ENCODE data around the gene PPHLN1. TPM values are rescaled to one million over a fixed set of nuclear protein-coding genes. Genes with fewer than 3 reads are reported as not detected.

The PPHLN1 gene
- total and polyA plus RNA-seq, 2 donors (not counting 1 experiment from before 2014, with no cell fraction given): 48.8 to 104 TPM

DNA sequence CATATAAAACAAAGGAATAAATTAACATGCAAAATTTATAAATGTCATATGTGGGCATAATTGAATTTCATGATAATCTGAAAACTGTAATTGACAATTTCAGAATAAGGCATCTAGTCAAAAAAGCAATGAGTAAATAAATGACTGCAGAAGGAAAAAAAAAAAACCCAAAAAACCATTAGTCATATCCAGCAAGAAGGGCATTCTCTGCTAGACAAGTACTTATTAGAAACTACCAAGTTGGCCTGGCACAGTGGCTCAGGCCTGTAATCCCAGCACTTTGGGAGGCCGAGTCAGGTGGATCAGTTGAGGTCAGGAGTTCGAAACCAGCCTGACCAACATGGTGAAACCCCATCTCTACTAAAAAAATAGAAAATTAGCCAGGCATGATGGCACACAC, 17.6 kb upstream of the PPHLN1 start:
- no peaks in the 10 kb centered on the region for H3K4me1 Mint-ChIP-seq
- no peaks in the 10 kb centered on the region for H3K79me2 ChIP-seq (ENCODE audit: control insufficient read depth, insufficient read depth, low read length)
- no peaks in the 10 kb centered on the region for H3K9me3 ChIP-seq (ENCODE audit: control extremely low read depth in 1 of 3, control insufficient read depth in 2 of 3, insufficient read depth in 1 of 3, low read length in 2 of 3)
- H3K9me3 Mint-ChIP-seq (ENCODE audit: insufficient read depth): no peaks in the 10 kb centered on the region
- no peak overlapping the region for H3K27ac Mint-ChIP-seq
- H3K4me3 Mint-ChIP-seq: no peak overlapping the region
- POLR2A ChIA-PET: no interaction called here
- CTCF ChIA-PET: no interaction called here
- intact Hi-C loops (cut with micrococcal nuclease): no loop called here
- no peaks in the 10 kb centered on the region for H3K27me3 ChIP-seq (replicated peaks in 1 of 4; ENCODE audit: control extremely low read depth in 1 of 4, control insufficient read depth in 3 of 4, insufficient read depth in 4 of 4, low read length in 3 of 4)
- no peak overlapping the region for H3K4me2 ChIP-seq (replicated peaks; ENCODE audit: low read depth, low read length, poor library complexity, severe bottlenecking)
- WGBS (ENCODE audit: insufficient coverage): 100% methylated on average over 1 of the region's 2 CpGs
- H3K36me3 ChIP-seq (replicated peaks in 1 of 2; ENCODE audit: control extremely low read depth in 1 of 2, control insufficient read depth in 1 of 2, extremely low read depth in 1 of 2, insufficient read depth in 2 of 2, low read length in 1 of 2): peaks cover 0 to 11% of the 10 kb centered on the region in 2 experiments
- H4K20me1 ChIP-seq (ENCODE audit: control insufficient read depth, insufficient read depth, low read length, poor library complexity, severe bottlenecking): no peaks in the 10 kb centered on the region
- no peak for ATAC-seq (ENCODE audit: low read depth)
- no peak for TF ChIP-seq EZH2 (IDR thresholded peaks at IDR 0.05; ENCODE audit: borderline replicate concordance, insufficient read depth, low read depth, low read length, poor library complexity, severe bottlenecking)
- TF ChIP-seq, protein P1, sequence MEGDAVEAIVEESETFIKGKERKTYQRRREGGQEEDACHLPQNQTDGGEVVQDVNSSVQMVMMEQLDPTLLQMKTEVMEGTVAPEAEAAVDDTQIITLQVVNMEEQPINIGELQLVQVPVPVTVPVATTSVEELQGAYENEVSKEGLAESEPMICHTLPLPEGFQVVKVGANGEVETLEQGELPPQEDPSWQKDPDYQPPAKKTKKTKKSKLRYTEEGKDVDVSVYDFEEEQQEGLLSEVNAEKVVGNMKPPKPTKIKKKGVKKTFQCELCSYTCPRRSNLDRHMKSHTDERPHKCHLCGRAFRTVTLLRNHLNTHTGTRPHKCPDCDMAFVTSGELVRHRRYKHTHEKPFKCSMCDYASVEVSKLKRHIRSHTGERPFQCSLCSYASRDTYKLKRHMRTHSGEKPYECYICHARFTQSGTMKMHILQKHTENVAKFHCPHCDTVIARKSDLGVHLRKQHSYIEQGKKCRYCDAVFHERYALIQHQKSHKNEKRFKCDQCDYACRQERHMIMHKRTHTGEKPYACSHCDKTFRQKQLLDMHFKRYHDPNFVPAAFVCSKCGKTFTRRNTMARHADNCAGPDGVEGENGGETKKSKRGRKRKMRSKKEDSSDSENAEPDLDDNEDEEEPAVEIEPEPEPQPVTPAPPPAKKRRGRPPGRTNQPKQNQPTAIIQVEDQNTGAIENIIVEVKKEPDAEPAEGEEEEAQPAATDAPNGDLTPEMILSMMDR (IDR thresholded peaks at IDR 0.05): no peak
- no peak overlapping the region for H3K4me3 ChIP-seq (ENCODE audit: control extremely low read depth in 1 of 5, extremely low read depth in 1 of 5, insufficient read depth in 1 of 5, low read depth in 2 of 5, low read length in 4 of 5)
- DNase-seq: no peak
- H3K27me3 Mint-ChIP-seq: no peaks in the 10 kb centered on the region
- H3K27ac ChIP-seq (ENCODE audit: low read length in 2 of 2): no peak overlapping the region
- no peak overlapping the region for H2AFZ ChIP-seq (ENCODE audit: insufficient read depth, low read depth, low read length, poor library complexity, severe bottlenecking)
- H3K9ac ChIP-seq (ENCODE audit: low read length): no peak overlapping the region
- no peaks in the 10 kb centered on the region for H3K4me1 ChIP-seq (ENCODE audit: control insufficient read depth in 2 of 2, insufficient read depth in 2 of 2, low read length in 2 of 2)

DNA sequence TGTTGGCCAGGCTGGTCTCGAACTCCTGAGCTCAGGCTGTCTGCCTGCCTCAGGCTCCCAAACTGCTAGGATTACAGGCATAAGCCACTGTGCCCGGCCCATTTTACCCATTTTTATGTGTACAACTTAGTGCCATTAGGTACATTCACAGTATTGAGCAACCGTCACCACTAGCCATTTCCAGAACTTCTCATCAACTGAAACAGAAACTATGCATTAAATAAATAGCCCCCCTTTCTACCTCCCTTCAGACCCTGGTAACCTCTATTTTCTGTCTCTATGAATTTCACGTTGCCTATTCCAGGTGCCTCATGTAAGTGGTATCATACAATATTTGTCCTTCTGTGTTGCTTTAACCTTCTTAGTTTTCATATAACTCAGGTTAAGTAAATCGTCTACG, 16.0 kb upstream of the PPHLN1 start:
- H3K36me3 ChIP-seq (replicated peaks in 1 of 2; ENCODE audit: control extremely low read depth in 1 of 2, control insufficient read depth in 1 of 2, extremely low read depth in 1 of 2, insufficient read depth in 2 of 2, low read length in 1 of 2): peaks cover 0 to 16% of the 10 kb centered on the region in 2 experiments
- H3K27ac Mint-ChIP-seq: no peak overlapping the region
- intact Hi-C loops (cut with micrococcal nuclease): no loop called here
- no peak overlapping the region for H3K4me2 ChIP-seq (replicated peaks; ENCODE audit: low read depth, low read length, poor library complexity, severe bottlenecking)
- H4K20me1 ChIP-seq (ENCODE audit: control insufficient read depth, insufficient read depth, low read length, poor library complexity, severe bottlenecking): no peaks in the 10 kb centered on the region
- H3K27me3 Mint-ChIP-seq: no peaks in the 10 kb centered on the region
- H3K9me3 Mint-ChIP-seq (ENCODE audit: insufficient read depth): no peaks in the 10 kb centered on the region
- no peaks in the 10 kb centered on the region for H3K4me1 ChIP-seq (ENCODE audit: control insufficient read depth in 2 of 2, insufficient read depth in 2 of 2, low read length in 2 of 2)
- TF ChIP-seq, protein P1 (IDR thresholded peaks at IDR 0.05): no peak
- TF ChIP-seq EZH2 (IDR thresholded peaks at IDR 0.05; ENCODE audit: borderline replicate concordance, insufficient read depth, low read depth, low read length, poor library complexity, severe bottlenecking): no peak
- no peak overlapping the region for H2AFZ ChIP-seq (ENCODE audit: insufficient read depth, low read depth, low read length, poor library complexity, severe bottlenecking)
- no peaks in the 10 kb centered on the region for H3K9me3 ChIP-seq (ENCODE audit: control extremely low read depth in 1 of 3, control insufficient read depth in 2 of 3, insufficient read depth in 1 of 3, low read length in 2 of 3)
- no peaks in the 10 kb centered on the region for H3K79me2 ChIP-seq (ENCODE audit: control insufficient read depth, insufficient read depth, low read length)
- H3K4me3 ChIP-seq (ENCODE audit: control extremely low read depth in 1 of 5, extremely low read depth in 1 of 5, insufficient read depth in 1 of 5, low read depth in 2 of 5, low read length in 4 of 5): no peak overlapping the region
- WGBS (ENCODE audit: insufficient coverage): 100% methylated on average over 3 of the region's 6 CpGs
- H3K4me3 Mint-ChIP-seq: no peak overlapping the region
- ATAC-seq (ENCODE audit: low read depth): no peak
- CTCF ChIA-PET: no interaction called here
- H3K27ac ChIP-seq (ENCODE audit: low read length in 2 of 2): no peak overlapping the region
- no peak for DNase-seq
- no peak overlapping the region for H3K9ac ChIP-seq (ENCODE audit: low read length)
- H3K4me1 Mint-ChIP-seq: no peaks in the 10 kb centered on the region
- H3K27me3 ChIP-seq (replicated peaks in 1 of 4; ENCODE audit: control extremely low read depth in 1 of 4, control insufficient read depth in 3 of 4, insufficient read depth in 4 of 4, low read length in 3 of 4): no peaks in the 10 kb centered on the region
- POLR2A ChIA-PET: no interaction called here

Data from B cell (primary cell).